Esophagus squamous epithelium (tissue), 4 donors: ENCODE results near the gene AUTS2.

Experiments used
- CTCF ChIP-seq, 6 experiments: fragments of 450-650 bp in 4 of 6; fragments of 200-600 bp in 2 of 6; sonication (generic) in 2 of 6; IDR thresholded peaks; one replicate each; pipeline ENCODE4 v1.5.1; 2016 to 2019; ENCODE audit warnings: antibody characterized with exemption in 6 of 6, mild to moderate bottlenecking in 4 of 6, moderate library complexity in 4 of 6
- POLR2A ChIP-seq, 4 donors: fragments of 450-650 bp; IDR thresholded peaks; one replicate each; pipeline ENCODE4 v1.6.1; 2017; ENCODE audit warnings: antibody characterized with exemption in 4 of 4, mild to moderate bottlenecking in 4 of 4, moderate library complexity in 3 of 4

DNA sequence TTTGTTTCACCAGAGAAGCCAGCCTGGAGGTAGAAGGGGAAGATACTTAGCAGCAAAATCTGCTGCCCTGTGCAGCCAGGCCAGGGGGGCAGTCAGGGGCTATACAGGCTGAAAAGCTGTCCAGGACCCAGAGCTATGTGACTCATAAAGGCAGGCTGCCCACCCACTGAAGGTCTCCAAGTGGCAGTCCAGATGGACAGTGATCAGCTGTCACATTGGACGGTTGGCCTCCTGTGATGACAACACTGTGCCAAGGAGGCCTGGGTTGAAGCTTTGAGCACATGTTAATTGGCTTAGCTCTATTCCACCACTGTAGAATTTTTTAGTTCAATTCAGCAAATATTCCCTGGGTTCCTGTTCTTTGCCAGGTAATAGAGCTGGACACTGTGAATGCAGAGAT, 956.4 kb downstream of the AUTS2 start:
- TF ChIP-seq POLR2A (IDR thresholded peaks at IDR 0.05) (no peak), CTCF (IDR thresholded peaks at IDR 0.05) (no peak)
